H1 (cell line): ENCODE measurements around the gene PEX5L. TPM values are rescaled to one million over a fixed set of nuclear protein-coding genes. Genes with fewer than 3 reads are reported as not detected.
A peak's percentile ranks its signal among the peaks of the same experiment; 100 is the strongest.

Experiments
- CTCF ChIP-seq, 3 experiments: IDR thresholded peaks; 1 replicate in 2 of 3; 2 replicates in 1 of 3; pipeline versions ENCODE4 v1.5.1 to v1.6.1; 2011; ENCODE audit warnings: low read length in 3 of 3, mild to moderate bottlenecking in 3 of 3, inconsistent platforms in 2 of 3, low read depth in 1 of 3, moderate library complexity in 1 of 3; ENCODE audit not compliant: insufficient read depth in 1 of 3; ENCODE audit errors: control extremely low read depth in 1 of 3
- polyA plus RNA-seq, 7 experiments: library from polyadenylated mRNA; depleted of rRNA in 3 of 7; stranded (reverse) in 5 of 7; unstranded in 2 of 7; fragments of >200 nt in 5 of 7; fragments of 200-250 nt in 2 of 7; gene quantifications; 1 replicate in 5 of 7; 2 replicates in 1 of 7; 4 replicates in 1 of 7; pipeline versions ENCODE4 v1.2.1 to v1.2.3, GENCODE V29; 2011 to 2013; ENCODE audit warnings: missing spikeins in 2 of 7, mixed read lengths in 2 of 7
- total RNA-seq: library from RNA; stranded (reverse); fragmentation: NEBNext Ultra II Directional; extraction: Animal tissue kit (Norgen Biotek cat#: 25700); gene quantifications from 2 replicates; pipeline ENCODE4 v1.2.1, GENCODE V29; 2021

The PEX5L gene
- total and polyA plus RNA-seq, 2 of the 8 experiments (the other 6 are each of a cell fraction or from before 2014, with no cell fraction given) = 0.80 to 4.2 TPM

DNA sequence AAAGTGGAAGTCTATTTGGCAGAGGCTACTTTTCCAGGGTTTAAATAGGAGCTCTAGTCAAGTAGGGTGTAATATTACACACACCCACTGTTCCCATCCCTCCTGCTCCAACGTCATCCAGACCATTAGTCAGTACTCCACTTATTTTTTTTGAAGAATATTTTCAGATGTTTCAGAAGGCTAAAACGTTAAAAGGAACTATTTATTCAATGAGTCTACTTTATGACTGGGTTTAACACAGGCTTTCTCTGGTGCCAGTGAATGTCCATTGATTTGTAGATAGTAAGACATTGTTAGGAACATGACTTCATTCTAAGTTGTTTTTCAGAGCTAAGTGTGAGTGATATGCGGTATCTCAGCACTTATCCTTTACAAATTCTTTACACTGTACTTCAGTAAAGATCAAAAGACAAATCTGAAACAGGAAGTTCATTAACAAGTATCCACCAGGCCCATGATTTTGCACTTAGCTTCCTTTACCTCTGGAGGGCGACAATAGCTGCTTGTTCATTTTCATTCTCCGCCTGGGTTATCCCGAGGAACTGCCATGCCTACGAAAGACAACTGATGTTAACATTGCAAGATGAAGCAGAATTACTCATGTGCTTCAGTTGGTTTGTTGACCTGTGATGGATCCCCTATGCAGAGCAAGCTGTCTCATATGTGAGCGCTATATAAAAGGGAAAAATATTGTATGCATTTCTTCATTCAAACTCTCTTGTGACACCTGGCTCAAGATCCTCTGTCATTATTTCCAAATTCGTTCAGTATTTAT lies 225.2 kb downstream of the PEX5L start (continued):
- TF ChIP-seq CTCF (IDR thresholded peaks at IDR 0.05; ENCODE audit: control extremely low read depth in 1 of 3, insufficient read depth in 1 of 3, low read depth in 1 of 3, low read length in 3 of 3) = peak; percentile 5 to 84 (median 79)
